ENCODE data around the gene POLA1.
"Not testable (repeated sequence)": the region's sequence is repeated elsewhere in the genome, so short reads cannot be mapped to it uniquely, and the experiment has no call there.

POLA1 gene

GRCh38 chrX:24858004-24858746 lies 164.5 kb downstream of the POLA1 start:
- DNase-seq (ENCODE audit: low read depth) = no peak
- no peak for TF ChIP-seq CTCF (IDR thresholded peaks at IDR 0.05; ENCODE audit: low read depth, low read length, missing control alignments)
- in situ Hi-C loops (cut with HindIII; ENCODE audit: low sequenced_read_pairs) = no loop called here
- no peak overlapping the region for H3K4me3 ChIP-seq (ENCODE audit: low read depth, low read length)

GRCh38 chrX:24859211-24859841 lies 165.6 kb downstream of the POLA1 start:
- in situ Hi-C loops (cut with HindIII; ENCODE audit: low sequenced_read_pairs) = no loop called here
- DNase-seq (ENCODE audit: low read depth) = no peak
- no peak for TF ChIP-seq CTCF (IDR thresholded peaks at IDR 0.05; ENCODE audit: low read depth, low read length, missing control alignments)
- no peak overlapping the region for H3K4me3 ChIP-seq (ENCODE audit: low read depth, low read length)

GRCh38 chrX:24860140-24860539 lies 166.4 kb downstream of the POLA1 start:
- no peak for DNase-seq (ENCODE audit: low read depth)
- H3K4me3 ChIP-seq (ENCODE audit: low read depth, low read length) = no peak overlapping the region
- in situ Hi-C loops (cut with HindIII; ENCODE audit: low sequenced_read_pairs) = no loop called here
- TF ChIP-seq CTCF (IDR thresholded peaks at IDR 0.05; ENCODE audit: low read depth, low read length, missing control alignments) = no peak

- no peak for DNase-seq (ENCODE audit: low read depth)
- TF ChIP-seq CTCF (IDR thresholded peaks at IDR 0.05; ENCODE audit: low read depth, low read length, missing control alignments) = no peak
- H3K4me3 ChIP-seq (ENCODE audit: low read depth, low read length) = no peak overlapping the region
- in situ Hi-C loops (cut with HindIII; ENCODE audit: low sequenced_read_pairs) = no loop called here
Observed at GRCh38 chrX:24862343-24862742, 168.6 kb downstream of the POLA1 start.

GRCh38 chrX:24863779-24864178 lies 170.1 kb downstream of the POLA1 start:
- in situ Hi-C loops (cut with HindIII; ENCODE audit: low sequenced_read_pairs); H3K4me3 ChIP-seq (ENCODE audit: low read depth, low read length); DNase-seq (ENCODE audit: low read depth): not testable (repeated sequence)

- TF ChIP-seq CTCF (IDR thresholded peaks at IDR 0.05; ENCODE audit: low read depth, low read length, missing control alignments) = no peak
- in situ Hi-C loops (cut with HindIII; ENCODE audit: low sequenced_read_pairs) = no loop called here
- DNase-seq (ENCODE audit: low read depth) = peak; percentile 40
- H3K4me3 ChIP-seq (ENCODE audit: low read depth, low read length) = no peak overlapping the region
Observed at GRCh38 chrX:24870143-24870542, 176.4 kb downstream of the POLA1 start.

GRCh38 chrX:24874604-24875247 lies 181.0 kb downstream of the POLA1 start:
- in situ Hi-C loops (cut with HindIII; ENCODE audit: low sequenced_read_pairs) = no loop called here

More at GRCh38 chrX:24874604-24875247, 181.0 kb downstream of the POLA1 start:
- no peak for DNase-seq (ENCODE audit: low read depth)
- H3K4me3 ChIP-seq (ENCODE audit: low read depth, low read length) = no peak overlapping the region
- TF ChIP-seq CTCF (IDR thresholded peaks at IDR 0.05; ENCODE audit: low read depth, low read length, missing control alignments) = no peak

Measured in astrocyte of the cerebellum (primary cell).